ENCODE measurements around the gene PEA15. TPM values are rescaled to one million over a fixed set of nuclear protein-coding genes. Genes with fewer than 3 reads are reported as not detected.

PEA15 gene
- total and polyA plus RNA-seq, 2 of the 8 experiments (the other 6 are each of a cell fraction or from before 2014, with no cell fraction given): 71.3 to 75.1 TPM

DNA sequence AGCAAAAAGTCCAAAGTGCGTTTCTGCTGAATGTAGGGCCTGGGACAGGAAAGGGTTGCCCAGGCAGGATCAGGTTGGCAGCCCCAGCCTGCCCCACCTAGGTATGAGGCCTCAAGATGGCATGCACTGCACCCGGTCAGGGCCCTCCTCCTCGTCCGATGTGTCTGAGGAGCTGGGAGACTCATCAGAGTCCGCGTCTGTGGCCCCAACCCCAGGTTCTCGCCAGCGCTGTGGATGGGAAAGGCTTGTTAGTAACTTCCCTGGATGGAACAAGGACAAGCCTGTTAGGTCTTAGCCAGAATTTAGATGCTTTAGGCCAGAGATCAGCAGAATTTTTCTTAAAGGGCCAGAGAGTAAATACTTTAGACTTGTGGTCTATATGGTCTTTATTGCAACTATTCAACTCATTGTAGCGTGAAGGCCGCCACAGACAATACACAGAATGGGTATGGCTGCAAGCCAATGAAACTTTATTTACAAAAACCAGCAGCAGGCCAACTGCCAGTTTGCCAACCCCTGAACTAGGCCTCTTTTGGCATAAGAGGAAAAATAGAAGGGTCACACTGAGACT lies 12.4 kb downstream of the PEA15 start (continued):
- no peak for TF ChIP-seq SIX5 (IDR thresholded peaks at IDR 0.05; ENCODE audit: low read depth, low read length)
- TF ChIP-seq BACH1 (IDR thresholded peaks at IDR 0.05; ENCODE audit: low read length): no peak
